Measurements from ENCODE around the gene ZNF683.
"Not testable (repeated sequence)": the region's sequence is repeated elsewhere in the genome, so short reads cannot be mapped to it uniquely, and the experiment has no call there.

ZNF683 gene

DNA sequence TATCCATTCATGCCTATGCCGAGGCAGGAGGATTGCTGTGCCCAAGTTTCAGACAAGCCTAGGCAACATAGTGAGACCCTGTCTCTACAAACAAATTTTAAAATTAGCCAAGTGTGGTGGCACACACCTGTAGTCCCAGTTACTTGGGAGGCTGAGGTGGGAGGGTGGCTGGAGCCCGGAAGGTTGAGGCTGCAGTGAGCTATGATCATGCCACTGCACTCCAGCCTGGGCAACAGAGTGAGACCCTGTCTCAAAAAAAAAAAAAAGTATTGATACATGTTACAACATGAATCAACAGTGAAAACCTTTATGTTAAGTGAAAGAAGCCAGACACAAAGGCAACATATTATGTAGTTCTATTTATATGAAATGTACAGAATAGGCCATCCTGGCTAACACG lies 12.5 kb upstream of the ZNF683 start:
- FAIRE-seq = not testable (repeated sequence)

GRCh38 chr1:26384076-26384475 lies 11.5 kb upstream of the ZNF683 start:
- DNase-seq (ENCODE audit: low spot score) (no peak), FAIRE-seq (no peak)

More for the DNA sequence above, 12.5 kb upstream of the ZNF683 start:
- not testable (repeated sequence) for DNase-seq (ENCODE audit: low spot score)

- DNase-seq (ENCODE audit: low spot score) (no peak), FAIRE-seq (no peak)
Observed at GRCh38 chr1:26378879-26379251, 6.3 kb upstream of the ZNF683 start.

- FAIRE-seq (peak; percentile 87), DNase-seq (ENCODE audit: low spot score) (peak; percentile 80)
Observed at GRCh38 chr1:26378088-26378878, 5.7 kb upstream of the ZNF683 start.

GRCh38 chr1:26376050-26376449 lies 3.5 kb upstream of the ZNF683 start:
- FAIRE-seq (no peak), DNase-seq (ENCODE audit: low spot score) (no peak)

DNA sequence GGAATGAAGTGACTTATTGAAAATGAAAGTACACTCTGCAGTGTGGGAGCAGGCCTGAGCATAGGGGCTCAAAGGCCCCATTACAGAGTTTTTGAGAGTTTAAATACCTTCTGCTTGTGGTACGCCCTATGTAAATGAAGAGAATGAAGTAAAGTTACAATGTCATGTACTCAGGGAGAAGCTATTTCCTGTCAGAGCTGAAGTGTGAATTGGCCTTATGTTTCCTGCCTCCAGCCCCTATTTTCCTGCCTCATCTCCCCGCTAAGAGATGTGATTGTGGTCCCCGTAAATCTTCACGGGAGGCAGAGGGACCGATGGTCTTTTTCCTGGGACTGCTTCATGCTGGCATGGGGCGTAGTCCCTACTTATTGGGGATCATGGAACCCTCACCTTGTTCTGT lies 2.5 kb upstream of the ZNF683 start:
- no peak for DNase-seq (ENCODE audit: low spot score)
- FAIRE-seq = no peak

GRCh38 chr1:26374361-26374760 lies 1.8 kb upstream of the ZNF683 start:
- not testable (repeated sequence) for DNase-seq (ENCODE audit: low spot score); FAIRE-seq

DNA sequence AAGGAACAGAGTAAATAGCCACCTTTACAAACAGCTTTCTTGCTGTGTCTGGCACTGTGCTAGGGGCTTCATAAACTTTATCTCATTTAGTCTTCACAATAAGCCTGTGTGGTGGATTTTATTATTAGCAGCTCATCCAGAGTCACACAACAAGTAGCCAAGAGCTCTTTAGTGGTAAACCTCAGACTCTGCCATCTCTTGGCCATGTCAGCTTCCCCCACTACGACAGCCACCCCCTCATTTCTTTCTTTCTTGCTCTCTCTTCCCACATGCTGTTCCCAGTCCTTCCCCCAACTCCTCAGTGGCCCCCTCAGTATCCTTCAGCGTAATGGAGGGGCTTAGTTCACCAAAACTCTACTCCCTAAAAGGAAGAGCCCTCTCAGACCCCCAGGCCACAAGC lies 1.2 kb upstream of the ZNF683 start:
- FAIRE-seq = no peak
- DNase-seq (ENCODE audit: low spot score) = no peak

DNA sequence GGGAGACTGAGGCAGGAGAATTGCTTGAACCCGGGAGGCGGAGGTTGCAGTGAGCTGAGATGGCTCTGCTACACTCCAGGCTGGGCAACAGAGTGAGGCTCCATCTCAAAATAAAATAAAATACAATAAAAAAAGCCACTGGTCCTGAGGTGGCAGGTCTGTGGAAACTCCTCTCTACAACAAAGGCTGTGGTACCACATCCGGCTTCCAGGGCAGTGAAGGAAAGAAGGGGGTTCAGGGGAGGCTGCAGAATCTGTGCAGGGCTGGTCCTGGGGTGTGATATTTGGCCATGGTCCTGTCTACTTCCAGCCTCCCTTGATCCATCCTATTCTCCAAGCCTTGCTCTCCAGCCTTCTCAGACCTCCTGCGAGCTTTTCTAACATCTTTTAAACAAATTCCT lies 731 bp upstream of the ZNF683 start:
- FAIRE-seq (no peak), DNase-seq (ENCODE audit: low spot score) (no peak)

GRCh38 chr1:26372039-26372438 lies 511 bp downstream of the ZNF683 start:
- DNase-seq (ENCODE audit: low spot score) (no peak), FAIRE-seq (no peak)

DNA sequence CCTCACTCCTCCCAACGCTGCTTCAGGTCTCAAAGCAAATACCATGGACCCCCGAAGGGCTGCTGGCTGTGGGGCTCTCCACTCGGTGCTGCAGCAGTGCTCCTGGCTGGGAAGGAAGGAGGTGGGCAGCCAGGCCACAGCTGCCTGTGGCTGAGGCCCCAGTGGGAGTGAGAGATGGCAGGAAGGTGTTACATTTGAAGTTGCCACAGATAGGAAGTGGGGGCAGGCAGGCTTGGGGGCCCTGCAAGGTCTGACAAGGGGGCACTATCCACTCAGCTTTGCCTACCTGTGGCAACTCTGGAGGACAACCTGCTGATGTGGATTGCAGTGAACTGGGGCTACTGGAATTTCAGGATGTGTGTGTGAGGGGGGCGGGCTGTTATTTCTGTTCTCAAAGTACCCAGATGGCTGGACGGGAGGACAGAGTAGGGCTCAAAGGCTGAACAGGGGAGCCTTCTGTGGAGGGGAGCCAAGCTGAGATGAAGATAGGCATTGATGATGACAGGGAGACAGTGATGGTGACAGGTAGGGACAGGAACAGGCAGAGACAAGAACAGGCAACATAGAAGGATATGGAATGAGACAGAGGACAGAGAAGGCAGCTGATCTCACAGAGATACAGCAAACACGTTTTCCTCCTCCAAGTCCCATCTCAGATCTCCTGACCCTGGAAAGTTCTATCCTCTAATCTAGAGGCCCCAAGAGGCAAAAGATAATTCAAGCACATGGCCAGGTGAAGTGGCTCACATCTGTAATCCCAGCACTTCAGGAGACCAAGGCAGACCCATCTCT lies 1.8 kb downstream of the ZNF683 start:
- DNase-seq (ENCODE audit: low spot score) (no peak), FAIRE-seq (no peak)

DNA sequence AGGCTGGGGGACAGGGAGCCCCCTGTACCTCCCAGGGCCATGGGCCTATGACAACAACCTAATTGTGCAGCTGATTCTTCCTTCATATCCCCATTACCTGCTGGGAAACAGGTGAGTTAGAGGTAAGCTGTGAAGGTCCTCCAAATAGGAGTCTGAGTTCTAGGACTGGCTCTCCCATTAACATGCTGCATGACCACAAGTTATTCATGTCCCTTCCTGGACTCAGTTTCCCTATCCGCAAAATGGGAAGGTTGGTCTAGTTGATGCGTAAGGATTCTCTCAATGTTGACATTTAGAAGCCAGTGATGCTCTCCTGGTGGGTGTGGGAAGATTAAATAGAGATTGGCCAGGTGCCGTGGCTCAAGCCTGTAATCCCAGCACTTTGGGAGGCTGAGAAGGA lies 4.1 kb downstream of the ZNF683 start:
- DNase-seq (ENCODE audit: low spot score) (no peak), FAIRE-seq (no peak)

DNA sequence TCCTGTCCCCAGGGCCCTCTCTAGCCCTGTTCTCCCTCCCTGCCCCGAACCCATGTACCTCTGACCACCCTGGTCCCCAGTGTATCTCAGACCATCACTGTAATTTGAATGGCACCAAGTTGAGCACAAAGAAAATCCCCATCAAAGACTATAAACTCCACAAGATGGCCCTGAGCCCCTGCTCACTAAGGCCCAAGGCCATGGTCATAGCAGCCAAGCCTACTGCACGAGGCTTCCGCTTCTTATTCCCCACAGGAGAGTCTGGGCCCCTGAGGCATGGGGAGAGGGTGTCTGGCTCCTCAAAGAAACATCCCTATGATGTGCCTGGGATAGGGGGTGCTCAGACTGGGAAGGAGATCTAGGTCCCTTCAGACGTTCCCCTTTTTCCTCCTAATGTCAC lies 4.5 kb downstream of the ZNF683 start:
- no peak for FAIRE-seq
- no peak for DNase-seq (ENCODE audit: low spot score)

GRCh38 chr1:26367441-26367840 lies 5.1 kb downstream of the ZNF683 start:
- no peak for FAIRE-seq
- no peak for DNase-seq (ENCODE audit: low spot score)

GRCh38 chr1:26364956-26365355 lies 7.6 kb downstream of the ZNF683 start:
- DNase-seq (ENCODE audit: low spot score) (no peak), FAIRE-seq (no peak)

DNA sequence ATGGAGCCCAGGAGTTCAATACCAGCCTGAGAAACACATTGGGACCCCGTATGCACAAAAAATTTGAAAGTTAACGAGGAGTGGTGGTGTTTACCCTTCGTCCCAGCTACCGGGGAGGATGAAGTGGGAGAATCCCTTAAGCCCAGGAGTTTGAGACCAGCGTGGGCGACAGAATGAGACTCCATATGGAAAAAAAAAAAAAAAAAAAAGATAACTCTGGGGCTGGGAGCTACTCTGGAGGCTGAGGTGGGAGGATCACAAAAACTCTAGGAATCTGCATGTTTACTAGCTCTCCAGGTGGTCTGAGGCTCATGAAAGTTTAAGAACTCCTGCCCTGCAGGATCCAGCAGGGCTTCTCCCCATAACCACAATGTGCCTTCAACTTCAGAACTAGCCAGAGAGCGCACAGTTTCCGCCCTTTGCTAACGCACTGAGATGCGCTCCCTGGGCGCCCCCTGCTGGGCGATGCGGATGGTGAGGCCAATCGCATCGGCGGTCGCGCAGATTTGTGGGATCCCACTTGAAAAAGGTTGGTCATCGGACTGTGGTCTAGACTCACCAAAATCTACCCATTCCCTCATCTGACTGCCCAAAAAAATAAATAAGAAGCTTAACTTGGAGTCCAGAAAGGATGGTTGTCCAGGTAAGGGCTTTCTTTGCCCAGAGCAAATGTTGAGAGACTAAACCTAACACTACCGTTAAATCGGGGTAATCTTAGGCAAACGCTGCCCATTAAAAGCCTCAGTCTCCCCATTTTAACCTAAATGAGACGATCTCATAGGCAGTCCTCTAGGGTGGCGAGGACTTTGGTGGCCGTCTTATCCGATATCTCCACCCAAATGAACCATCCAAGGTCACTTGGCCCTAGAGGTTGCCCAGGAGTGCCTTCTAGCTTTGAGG lies 8.8 kb downstream of the ZNF683 start:
- peak; percentile 69 for DNase-seq (ENCODE audit: low spot score)
- FAIRE-seq = peak; percentile 56

DNA sequence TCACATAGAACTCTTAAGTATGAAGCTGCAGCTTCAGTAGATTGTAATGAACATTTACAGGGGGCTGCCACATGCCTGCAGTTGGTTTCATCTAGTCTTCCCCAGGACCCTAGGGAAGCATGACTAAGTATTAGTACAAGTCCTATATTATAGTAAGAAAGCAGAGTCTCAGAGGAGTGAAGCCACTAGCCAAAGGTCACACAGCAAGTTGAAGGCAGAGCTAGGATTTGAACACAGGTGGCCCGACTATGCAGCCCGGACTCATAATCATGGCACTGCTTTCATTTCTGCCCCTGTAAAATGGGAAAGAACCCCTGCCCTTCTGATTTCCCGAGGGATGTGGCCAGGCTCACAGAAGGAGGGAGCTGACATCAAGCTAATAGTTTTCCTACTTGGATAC lies 10.2 kb downstream of the ZNF683 start:
- FAIRE-seq (no peak), DNase-seq (ENCODE audit: low spot score) (no peak)

DNA sequence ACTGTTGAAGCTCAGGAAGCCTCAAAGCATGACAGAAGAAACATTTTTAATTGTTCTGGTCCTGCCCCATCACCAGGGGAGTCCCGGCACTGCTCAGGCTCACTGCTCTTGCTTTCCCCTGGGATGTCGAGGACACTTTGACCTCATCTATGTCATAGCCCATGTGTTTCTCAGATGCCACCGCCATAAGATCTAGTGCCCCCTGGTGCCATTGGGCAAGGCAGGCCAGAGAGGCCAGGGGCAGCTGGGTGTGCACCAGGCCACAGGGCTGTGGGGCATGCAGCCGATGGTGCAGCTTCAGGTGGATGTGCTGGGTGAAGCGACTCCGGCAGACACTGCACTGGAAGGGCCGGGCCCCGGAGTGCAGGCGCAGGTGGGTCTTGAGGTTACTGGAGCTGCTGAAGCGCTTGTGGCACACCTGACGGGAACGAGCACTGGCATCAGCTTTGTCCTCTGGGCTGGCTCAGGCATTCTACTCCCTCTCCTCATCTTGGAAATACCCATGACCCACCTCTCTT lies 10.9 kb downstream of the ZNF683 start:
- FAIRE-seq (no peak), DNase-seq (ENCODE audit: low spot score) (no peak)

- FAIRE-seq = no peak
Observed at GRCh38 chr1:26360807-26361604, 11.5 kb downstream of the ZNF683 start.

GRCh38 chr1:26359981-26360806 lies 12.4 kb downstream of the ZNF683 start:
- DNase-seq (ENCODE audit: low spot score) (no peak), FAIRE-seq (no peak)

More at GRCh38 chr1:26360807-26361604, 11.5 kb downstream of the ZNF683 start:
- DNase-seq (ENCODE audit: low spot score) = no peak

Data from RCC 7860 (cell line).